K562 (cell line): ENCODE results near the gene CD276. TPM values are rescaled to one million over a fixed set of nuclear protein-coding genes. Genes with fewer than 3 reads are reported as not detected.

Experiments used
- ATAC-seq: fragments of 200-7000 bp; cut with Tn5 transposase; 3 replicates; pipeline ENCODE4 v1.9.1; 2020; ENCODE audit warnings: moderate library complexity
- BruUV-seq: library from RNA; stranded (reverse); fragments of 400-500 nt; replicated peaks from 2 replicates; lab custom pipeline; 2021; lab: Mats Ljungman, UMichigan
- CTCF ChIA-PET: fragments of 300-600 bp; formaldehyde crosslinking; extraction: SDS; loops from one replicate; lab custom pipeline; 2021; ENCODE audit warnings: low intra/inter-chr PET ratio; lab: Yijun Ruan, JAX
- POLR2A ChIA-PET: fragments of 300-600, 350-650 bp; sonication (Branson Sonifier 250); formaldehyde crosslinking; extraction: SDS; loops from one replicate; lab custom pipeline; 2021; ENCODE audit warnings: antibody characterized with exemption, inconsistent platforms; lab: Yijun Ruan, JAX
- DNase-seq, 4 experiments: peaks; one replicate each; pipeline versions ENCODE4 v3.0.0 to v3.0.0-alpha.2; 2011 to 2018; ENCODE audit warnings: low spot score in 3 of 4, mixed read lengths in 3 of 4; ENCODE audit errors: extremely low read depth in 1 of 4
- FAIRE-seq: peaks from 2 replicates; lab custom pipeline; 2011; peaks lifted over from hg19 to GRCh38; lab: Jason Lieb, UNC
- H2AFZ ChIP-seq: 2 replicates; pipeline ENCODE4 v1.6.0; 2011; ENCODE audit warnings: low read depth, low read length, control low read depth, inconsistent platforms
- H3K27ac ChIP-seq: fragments of 200-600 bp; 3 replicates; pipeline ENCODE4 v1.8.0; 2011; ENCODE audit warnings: low read depth, mild to moderate bottlenecking, control low read depth, inconsistent platforms, low read length, moderate library complexity, mixed read lengths; ENCODE audit errors: extremely low read depth
- H3K27me3 ChIP-seq, 2 experiments: fragments of 300-600 bp in 1 of 2; 2 replicates in 1 of 2; 3 replicates in 1 of 2; pipeline versions ENCODE4 v1.6.0 to v1.8.0; 2011; ENCODE audit warnings: inconsistent platforms in 2 of 2, low read length in 2 of 2, mild to moderate bottlenecking in 1 of 2, mixed read lengths in 1 of 2, moderate library complexity in 1 of 2; ENCODE audit not compliant: control insufficient read depth in 2 of 2, insufficient read depth in 2 of 2
- H3K36me3 ChIP-seq: fragments of 300-600 bp; 3 replicates; pipeline ENCODE4 v1.8.0; 2011; ENCODE audit warnings: mild to moderate bottlenecking, low read length, inconsistent platforms; ENCODE audit not compliant: control insufficient read depth, insufficient read depth
- H3K4me1 ChIP-seq, 2 experiments: fragments of 200-600 bp in 1 of 2; replicated peaks in 1 of 2; 2 replicates in 1 of 2; 3 replicates in 1 of 2; pipeline versions ENCODE4 v1.5.1 to v1.8.0; 2011; ENCODE audit warnings: inconsistent platforms in 2 of 2, low read length in 2 of 2, mild to moderate bottlenecking in 1 of 2, mixed read lengths in 1 of 2, moderate library complexity in 1 of 2; ENCODE audit not compliant: control insufficient read depth in 2 of 2, insufficient read depth in 2 of 2
- H3K4me2 ChIP-seq: 2 replicates; pipeline ENCODE4 v1.6.1; 2011; ENCODE audit warnings: low read length, control low read depth, inconsistent platforms, mixed read lengths; ENCODE audit not compliant: insufficient read depth
- H3K4me3 ChIP-seq: fragments of 200-600 bp; sonication (generic), shearing (Covaris generic); 2 replicates; pipeline ENCODE4 v1.5.1; 2016; ENCODE audit warnings: control low read depth, inconsistent platforms
- H3K79me2 ChIP-seq: fragments of 200-600 bp; 3 replicates; pipeline ENCODE4 v1.8.0; 2011; ENCODE audit warnings: low read length, inconsistent platforms; ENCODE audit not compliant: control insufficient read depth, insufficient read depth
- H3K9ac ChIP-seq, 2 experiments: 2 replicates each; pipeline versions ENCODE4 v1.6.0 to v1.6.1; 2011; ENCODE audit warnings: low read depth in 2 of 2, low read length in 2 of 2, control low read depth in 1 of 2, inconsistent platforms in 1 of 2, mild to moderate bottlenecking in 1 of 2, mixed read lengths in 1 of 2; ENCODE audit not compliant: insufficient read depth in 1 of 2
- H3K9me1 ChIP-seq: one replicate; pipeline ENCODE4 v1.6.0; 2011; ENCODE audit warnings: inconsistent platforms, mild to moderate bottlenecking, low read length, moderate library complexity; ENCODE audit not compliant: control insufficient read depth, insufficient read depth
- H3K9me3 ChIP-seq: replicated peaks from 2 replicates; pipeline ENCODE4 v1.5.1; 2011; ENCODE audit warnings: low read depth, low read length, inconsistent platforms; ENCODE audit not compliant: control insufficient read depth, insufficient read depth
- H4K20me1 ChIP-seq: replicated peaks from 2 replicates; pipeline ENCODE4 v1.6.1; 2011; ENCODE audit warnings: low read length, inconsistent platforms, mixed read lengths; ENCODE audit not compliant: control insufficient read depth, insufficient read depth
- GTF2F1 ChIP-seq: IDR thresholded peaks from 2 replicates; pipeline ENCODE4 v1.6.1; 2011; ENCODE audit warnings: low read depth, low read length, improper control_type of control experiment
- MTA1 ChIP-seq: fragments of 450-650 bp; IDR thresholded peaks from 2 replicates; pipeline ENCODE4 v1.6.1; 2017; ENCODE audit warnings: borderline replicate concordance
- NR4A1 ChIP-seq, 2 experiments: fragments of 250-450 bp in 1 of 2; fragments of 450-650 bp in 1 of 2; sonication (Bioruptor Pico) in 1 of 2; IDR thresholded peaks; 2 replicates each; pipeline versions ENCODE4 v1.4.0 to v1.6.1; 2016 to 2020; ENCODE audit warnings: mild to moderate bottlenecking in 2 of 2, missing compliant biosample characterization in 1 of 2, missing genetic modification characterization in 1 of 2, moderate library complexity in 1 of 2
- PATZ1 ChIP-seq: fragments of 250-450 bp; sonication (Bioruptor Pico); IDR thresholded peaks from 2 replicates; pipeline ENCODE4 v1.5.0; 2020; ENCODE audit warnings: mild to moderate bottlenecking, borderline replicate concordance
- RBM25 ChIP-seq: fragments of 200-400 bp; formaldehyde crosslinking; IDR thresholded peaks from 2 replicates; pipeline ENCODE4 v1.6.1; 2018; ENCODE audit warnings: low read length, low read depth, moderate library complexity; ENCODE audit not compliant: severe bottlenecking
- YBX1 ChIP-seq: fragments of 450-650 bp; IDR thresholded peaks from 2 replicates; pipeline ENCODE4 v1.7.1; 2016; ENCODE audit warnings: mild to moderate bottlenecking
- ZFP36 ChIP-seq: fragments of 150-350 bp; IDR thresholded peaks from 2 replicates; pipeline ENCODE4 v1.6.1; 2018; ENCODE audit warnings: low read length, low read depth; ENCODE audit not compliant: partially characterized antibody
- ZNF239 ChIP-seq: fragments of 250-450 bp; sonication (Bioruptor Pico); IDR thresholded peaks from 2 replicates; pipeline ENCODE4 v1.4.0; 2020; ENCODE audit warnings: mild to moderate bottlenecking
- ZNF407 ChIP-seq: fragments of 450-650 bp; IDR thresholded peaks from 2 replicates; pipeline ENCODE4 v1.6.1; 2016; ENCODE audit warnings: low read depth
- ZNF77 ChIP-seq: fragments of 250-450 bp; sonication (Bioruptor Pico); IDR thresholded peaks from 2 replicates; pipeline ENCODE4 v1.5.0; 2020
- WGBS: fragments of 100-300 bp; shearing (Covaris generic); methylation state at CpG from one replicate; pipeline ENCODE4 v1.1.6; 2016; ENCODE audit warnings: low coverage, mixed read lengths; ENCODE audit not compliant: insufficient coverage; ENCODE audit errors: missing lambda C conversion rate; 5-methylcytosine and 5-hydroxymethylcytosine counted together
- in situ Hi-C: fragments of 300-500 bp; cut with MboI; formaldehyde crosslinking; loops from 4 replicates; pipeline ENCODE4 v1.15.0; 2018; ENCODE audit warnings: inconsistent platforms, mixed read lengths
- intact Hi-C: fragments of 100-400 bp; cut with micrococcal nuclease; formaldehyde crosslinking; loops from 2 replicates; pipeline ENCODE4 v1.14.2; 2022
- polyA plus RNA-seq, 8 experiments: library from polyadenylated mRNA; depleted of rRNA in 4 of 8; stranded (reverse) in 5 of 8; unstranded in 3 of 8; fragments of >200 nt; fragmentation: Nextera tagmentation in 2 of 8; fragmentation: Illumina TruSeq in 1 of 8; extraction: Ambion mirVana in 2 of 8; extraction: Trizol in 1 of 8; gene quantifications; 2 replicates each; pipeline versions ENCODE4 v1.2.1 to v1.2.3, GENCODE V29; 2011 to 2014; ENCODE audit warnings: inconsistent platforms in 1 of 8, missing spikeins in 1 of 8
- total RNA-seq, 7 experiments: library from RNA; depleted of rRNA in 6 of 7; stranded (reverse); fragments of >200 nt in 6 of 7; fragmentation: Illumina TruSeq in 2 of 7; extraction: Trizol in 2 of 7; gene quantifications; 2 replicates each; pipeline versions ENCODE4 v1.2.1 to v1.2.3, GENCODE V29; 2011 to 2021; ENCODE audit warnings: low replicate concordance in 1 of 7

The CD276 gene
- total and polyA plus RNA-seq, 9 of the 15 experiments (the other 6 are each of a cell fraction or from before 2014, with no cell fraction given) = 0.11 to 3.6 (median 2.3) TPM

- no peak for TF ChIP-seq PATZ1 (CRISPR knock-in tag)
Measured at GRCh38 chr15:73755946-73756345, 71.8 kb downstream of the CD276 start (continued).

GRCh38 chr15:73756390-73756789 lies 72.2 kb downstream of the CD276 start:
- 0% methylated on average over 2 of the region's 2 CpGs for WGBS
- Histone ChIP-seq H3K9ac (no peak overlapping the region), H3K79me2 (no peaks in the 10 kb centered on the region), H3K36me3 (no peaks in the 10 kb centered on the region), H3K9me1 (no peaks in the 10 kb centered on the region), H2AFZ (no peak overlapping the region), H3K4me2 (no peak overlapping the region), H3K4me1 (peaks cover 0 to 8% of the 10 kb centered on the region in 2 experiments; a peak in 2 of 5 replicates), H3K27me3 (peaks cover 19 to 39% of the 10 kb centered on the region in 2 experiments; a peak in 4 of 5 replicates), H3K9me3 (no peaks in the 10 kb centered on the region), H3K4me3 (no peak overlapping the region), H3K27ac (no peak overlapping the region), H4K20me1 (peaks cover 7% of the 10 kb centered on the region)
- CTCF ChIA-PET = no interaction called here
- TF ChIP-seq ZNF407 = no peak
- no peak for TF ChIP-seq ZNF77
- peak; percentile 74 for TF ChIP-seq RBM25
- no peak for TF ChIP-seq YBX1
- no peak for TF ChIP-seq GTF2F1
- no peak for TF ChIP-seq MTA1
- peak; percentile 59 for TF ChIP-seq ZFP36
- TF ChIP-seq ZNF239 = no peak
- TF ChIP-seq NR4A1 (CRISPR knock-in tag; IDR thresholded peaks at IDR 0.05) = no peak
- no peak for TF ChIP-seq NR4A1 (tag; IDR thresholded peaks at IDR 0.05)
- POLR2A ChIA-PET = interaction anchor here (1.0 kb wide), 1 partner anchor 16 kb away, joined by 3 read pairs; no protein-coding TSS in a partner anchor
- FAIRE-seq (no peak), ATAC-seq (no peak), DNase-seq (no peak)
- in situ Hi-C loops (no loop called here), intact Hi-C loops (no loop called here)
- BruUV-seq = no TSS peak
